ENCODE results near the gene CWC25.

DNA sequence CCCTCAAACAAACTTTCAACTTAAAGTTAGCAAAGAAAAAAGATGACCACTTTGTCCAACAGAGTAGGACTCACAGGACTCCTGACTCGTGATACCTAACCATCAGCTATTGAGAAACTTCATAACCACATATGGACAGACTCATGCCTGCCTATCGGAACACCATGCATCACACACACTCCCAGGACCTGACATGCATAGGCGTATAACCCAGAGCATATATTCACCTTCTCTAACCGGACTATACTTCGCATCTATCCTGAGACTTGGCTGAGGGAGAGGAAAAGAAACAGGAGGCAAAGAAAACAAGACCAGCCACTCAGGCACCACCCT, 28.0 kb downstream of the CWC25 start:
- TF ChIP-seq, protein P1, sequence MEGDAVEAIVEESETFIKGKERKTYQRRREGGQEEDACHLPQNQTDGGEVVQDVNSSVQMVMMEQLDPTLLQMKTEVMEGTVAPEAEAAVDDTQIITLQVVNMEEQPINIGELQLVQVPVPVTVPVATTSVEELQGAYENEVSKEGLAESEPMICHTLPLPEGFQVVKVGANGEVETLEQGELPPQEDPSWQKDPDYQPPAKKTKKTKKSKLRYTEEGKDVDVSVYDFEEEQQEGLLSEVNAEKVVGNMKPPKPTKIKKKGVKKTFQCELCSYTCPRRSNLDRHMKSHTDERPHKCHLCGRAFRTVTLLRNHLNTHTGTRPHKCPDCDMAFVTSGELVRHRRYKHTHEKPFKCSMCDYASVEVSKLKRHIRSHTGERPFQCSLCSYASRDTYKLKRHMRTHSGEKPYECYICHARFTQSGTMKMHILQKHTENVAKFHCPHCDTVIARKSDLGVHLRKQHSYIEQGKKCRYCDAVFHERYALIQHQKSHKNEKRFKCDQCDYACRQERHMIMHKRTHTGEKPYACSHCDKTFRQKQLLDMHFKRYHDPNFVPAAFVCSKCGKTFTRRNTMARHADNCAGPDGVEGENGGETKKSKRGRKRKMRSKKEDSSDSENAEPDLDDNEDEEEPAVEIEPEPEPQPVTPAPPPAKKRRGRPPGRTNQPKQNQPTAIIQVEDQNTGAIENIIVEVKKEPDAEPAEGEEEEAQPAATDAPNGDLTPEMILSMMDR (IDR thresholded peaks at IDR 0.05; ENCODE audit: borderline replicate concordance, extremely low read depth, low read length, poor library complexity, severe bottlenecking): no peak
- TF ChIP-seq EZH2 (IDR thresholded peaks at IDR 0.05; ENCODE audit: borderline replicate concordance, low read depth, low read length, severe bottlenecking): no peak
